Gastroesophageal sphincter (tissue), 4 donors: ENCODE results near the gene SERPINB10. TPM values are rescaled to one million over a fixed set of nuclear protein-coding genes. Genes with fewer than 3 reads are reported as not detected.
"Not testable (repeated sequence)": the region's sequence is repeated elsewhere in the genome, so short reads cannot be mapped to it uniquely, and the experiment has no call there.

Experiments
- ATAC-seq: fragments of 150-250 bp; one replicate; pipeline ENCODE4 v1.9.1; 2016; ENCODE audit warnings: mild to moderate bottlenecking, moderate library complexity
- H3K27ac ChIP-seq, 4 donors: fragments of 200-600 bp; sonication (generic) in 3 of 4; 1 replicate in 3 of 4; 2 replicates in 1 of 4; pipeline ENCODE4 v1.5.1; 2016 to 2019
- H3K27me3 ChIP-seq: fragments of 200-600 bp; sonication (generic); one replicate; pipeline ENCODE4 v1.5.1; 2019
- H3K36me3 ChIP-seq, 2 donors: fragments of 200-600 bp; sonication (generic); one replicate each; pipeline ENCODE4 v1.5.1; 2019; ENCODE audit warnings: control low read depth in 1 of 2
- H3K4me1 ChIP-seq, 3 donors: fragments of 200-600 bp; sonication (generic); 1 replicate in 2 of 3; 2 replicates in 1 of 3; pipeline ENCODE4 v1.5.1; 2016 to 2019; ENCODE audit warnings: control low read depth in 2 of 3
- H3K4me3 ChIP-seq, 2 donors: fragments of 200-600 bp; sonication (generic); one replicate each; pipeline ENCODE4 v1.5.1; 2019; ENCODE audit warnings: mild to moderate bottlenecking in 1 of 2, moderate library complexity in 1 of 2
- H3K9me3 ChIP-seq, 3 donors: fragments of 200-600 bp; sonication (generic); one replicate each; pipeline ENCODE4 v1.5.1; 2017 to 2019; ENCODE audit warnings: control low read depth in 2 of 3
- CTCF ChIP-seq, 4 experiments: fragments of 200-600 bp in 2 of 4; fragments of 450-650 bp in 2 of 4; sonication (generic) in 1 of 4; IDR thresholded peaks; one replicate each; pipeline ENCODE4 v1.5.1; 2017 to 2019; ENCODE audit warnings: antibody characterized with exemption in 4 of 4, mild to moderate bottlenecking in 2 of 4, moderate library complexity in 2 of 4
- EP300 ChIP-seq: sonication (generic); formaldehyde crosslinking; IDR thresholded peaks from one replicate; pipeline ENCODE4 v1.6.1; 2017; ENCODE audit warnings: antibody characterized with exemption, mild to moderate bottlenecking
- POLR2A ChIP-seq, 2 donors: fragments of 450-650 bp; IDR thresholded peaks; one replicate each; pipeline ENCODE4 v1.6.1; 2017; ENCODE audit warnings: antibody characterized with exemption in 2 of 2, mild to moderate bottlenecking in 2 of 2, moderate library complexity in 1 of 2
- POLR2AphosphoS5 ChIP-seq: sonication (generic); formaldehyde crosslinking; IDR thresholded peaks from one replicate; pipeline ENCODE4 v1.6.1; 2017; ENCODE audit warnings: antibody characterized with exemption
- WGBS, 2 donors: methylation state at CpG; one replicate each; pipeline ENCODE4 v1.1.5; 2018; ENCODE audit warnings: low coverage in 1 of 2; 5-methylcytosine and 5-hydroxymethylcytosine counted together
- total RNA-seq, 4 donors: library from RNA; depleted of rRNA; stranded (reverse); fragments of >200 nt; gene quantifications; one replicate each; pipeline ENCODE4 v1.1.0, GENCODE V29; 2016

Gene SERPINB10
- total RNA-seq, 4 donors from 2014 or later: 2.0 TPM; not detected in 3

DNA sequence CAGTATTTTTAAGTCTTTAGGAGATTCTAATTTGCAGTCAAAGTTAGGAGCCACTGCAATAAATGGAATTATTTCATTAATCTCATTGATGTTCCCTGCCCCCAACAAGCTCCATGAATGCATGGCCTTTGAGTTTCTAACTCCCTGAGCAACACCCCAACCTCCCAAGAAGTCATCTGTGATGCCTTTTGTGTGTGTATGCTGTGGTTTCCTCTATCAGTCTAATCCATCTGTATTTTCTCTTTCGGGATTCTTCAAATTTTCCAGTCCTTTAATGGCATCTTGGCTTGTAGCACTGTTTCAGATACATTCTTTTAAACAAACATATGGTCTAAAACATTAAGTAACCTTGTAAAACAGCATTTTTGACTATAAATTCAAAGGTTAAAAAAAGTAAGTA, 16.8 kb downstream of the SERPINB10 start:
- no peak for ATAC-seq
- no peaks in the 10 kb centered on the region for H3K4me1 ChIP-seq
- H3K27ac ChIP-seq: no peak overlapping the region
- H3K27me3 ChIP-seq: no peaks in the 10 kb centered on the region
- H3K4me3 ChIP-seq: no peak overlapping the region
- no peak for TF ChIP-seq CTCF (IDR thresholded peaks at IDR 0.05)
- TF ChIP-seq POLR2AphosphoS5: no peak
- no peak for TF ChIP-seq EP300
- TF ChIP-seq POLR2A (IDR thresholded peaks at IDR 0.05): no peak
- no peaks in the 10 kb centered on the region for H3K9me3 ChIP-seq
- H3K36me3 ChIP-seq: no peaks in the 10 kb centered on the region
- WGBS, 2 donors: 43 to 67% methylated on average over 1 of the region's 1 CpG

DNA sequence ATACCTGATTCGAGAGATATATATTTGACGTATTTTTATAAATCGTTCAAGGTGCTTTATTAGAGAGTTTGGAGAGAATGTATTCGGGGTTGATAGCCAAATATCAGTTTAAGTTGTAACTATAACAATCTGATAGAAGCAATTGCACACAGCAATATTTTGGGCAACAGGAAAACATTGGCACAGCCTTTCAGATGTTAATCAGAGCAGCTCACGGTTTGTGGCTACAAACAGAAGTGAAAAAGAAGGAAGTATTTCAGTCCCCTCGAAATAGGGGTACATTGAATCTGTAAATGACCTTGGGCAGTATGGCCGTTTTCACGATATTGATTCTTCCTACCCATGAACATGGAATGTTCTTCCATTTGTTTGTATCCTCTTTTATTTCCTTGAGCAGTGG, 20.6 kb downstream of the SERPINB10 start:
- no peaks in the 10 kb centered on the region for H3K9me3 ChIP-seq
- H3K27ac ChIP-seq: no peak overlapping the region
- no peak for TF ChIP-seq CTCF (IDR thresholded peaks at IDR 0.05)
- TF ChIP-seq POLR2AphosphoS5: no peak
- TF ChIP-seq POLR2A (IDR thresholded peaks at IDR 0.05): no peak
- no peaks in the 10 kb centered on the region for H3K4me1 ChIP-seq
- no peak for ATAC-seq
- no peak overlapping the region for H3K4me3 ChIP-seq
- WGBS, 2 donors: 65 to 72% methylated on average over 8 of the region's 8 CpGs
- no peaks in the 10 kb centered on the region for H3K27me3 ChIP-seq
- H3K36me3 ChIP-seq: no peaks in the 10 kb centered on the region

DNA sequence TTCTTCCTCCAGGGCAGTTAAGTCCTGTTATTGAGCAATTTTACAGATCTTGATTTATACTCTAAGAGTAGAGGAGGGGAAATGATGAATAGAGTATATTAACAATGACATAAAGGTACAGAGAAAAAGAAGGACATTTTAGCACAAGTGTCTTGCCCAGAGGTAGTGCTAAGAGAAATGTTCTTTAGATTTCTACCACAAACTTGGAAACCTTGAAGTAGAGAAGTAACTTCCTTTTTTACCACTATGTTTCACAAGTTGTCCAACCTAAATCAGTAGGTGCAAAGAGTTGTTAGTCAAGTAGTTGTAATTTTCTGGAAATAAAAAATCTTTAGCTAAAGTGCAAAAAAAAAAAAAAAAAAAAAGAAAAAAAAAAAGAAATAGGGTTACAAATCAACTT, 21.6 kb downstream of the SERPINB10 start:
- not testable (repeated sequence) for ATAC-seq, H3K9me3 ChIP-seq, H3K36me3 ChIP-seq, H3K4me3 ChIP-seq, H3K27me3 ChIP-seq, H3K27ac ChIP-seq, H3K4me1 ChIP-seq

DNA sequence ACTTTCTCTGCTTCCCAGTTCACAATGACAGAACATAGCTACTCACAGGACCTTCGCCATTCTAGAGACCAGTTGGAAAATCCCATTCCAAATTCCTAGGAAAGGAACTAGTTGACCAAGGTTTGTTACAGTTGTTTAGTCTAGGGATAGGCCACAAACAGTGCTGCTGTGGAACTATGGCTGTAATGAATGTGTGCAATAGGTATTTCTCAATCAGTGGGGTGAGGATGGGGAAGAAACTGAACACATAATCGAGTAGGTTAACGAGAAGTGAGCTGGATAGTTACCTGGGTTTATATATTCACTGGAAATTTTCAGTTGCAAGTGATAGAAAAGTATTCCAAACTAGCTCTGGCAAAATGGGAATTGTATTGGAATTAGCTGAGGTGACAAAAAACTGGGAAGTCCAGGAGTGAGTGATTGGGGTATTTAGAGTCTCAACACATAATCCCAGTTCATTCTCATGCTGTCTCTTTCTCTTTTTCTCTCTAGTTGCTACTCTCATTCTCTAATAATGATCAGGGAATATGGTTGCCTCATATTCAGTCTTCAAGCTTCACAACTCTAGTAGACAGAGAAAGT, 23.1 kb downstream of the SERPINB10 start:
- Histone ChIP-seq H3K4me3 (no peak overlapping the region), H3K36me3 (no peaks in the 10 kb centered on the region), H3K4me1 (peaks cover 0 to under 1% (median 0%) of the 10 kb centered on the region in 3 donors), H3K27ac (no peak overlapping the region), H3K27me3 (no peaks in the 10 kb centered on the region), H3K9me3 (no peaks in the 10 kb centered on the region)
- ATAC-seq: no peak
- TF ChIP-seq POLR2AphosphoS5 (no peak), CTCF (IDR thresholded peaks at IDR 0.05) (no peak), POLR2A (IDR thresholded peaks at IDR 0.05) (no peak), EP300 (no peak)
- 78 to 86% methylated on average over 1 to 3 of the region's 3 CpGs for WGBS, 2 donors

DNA sequence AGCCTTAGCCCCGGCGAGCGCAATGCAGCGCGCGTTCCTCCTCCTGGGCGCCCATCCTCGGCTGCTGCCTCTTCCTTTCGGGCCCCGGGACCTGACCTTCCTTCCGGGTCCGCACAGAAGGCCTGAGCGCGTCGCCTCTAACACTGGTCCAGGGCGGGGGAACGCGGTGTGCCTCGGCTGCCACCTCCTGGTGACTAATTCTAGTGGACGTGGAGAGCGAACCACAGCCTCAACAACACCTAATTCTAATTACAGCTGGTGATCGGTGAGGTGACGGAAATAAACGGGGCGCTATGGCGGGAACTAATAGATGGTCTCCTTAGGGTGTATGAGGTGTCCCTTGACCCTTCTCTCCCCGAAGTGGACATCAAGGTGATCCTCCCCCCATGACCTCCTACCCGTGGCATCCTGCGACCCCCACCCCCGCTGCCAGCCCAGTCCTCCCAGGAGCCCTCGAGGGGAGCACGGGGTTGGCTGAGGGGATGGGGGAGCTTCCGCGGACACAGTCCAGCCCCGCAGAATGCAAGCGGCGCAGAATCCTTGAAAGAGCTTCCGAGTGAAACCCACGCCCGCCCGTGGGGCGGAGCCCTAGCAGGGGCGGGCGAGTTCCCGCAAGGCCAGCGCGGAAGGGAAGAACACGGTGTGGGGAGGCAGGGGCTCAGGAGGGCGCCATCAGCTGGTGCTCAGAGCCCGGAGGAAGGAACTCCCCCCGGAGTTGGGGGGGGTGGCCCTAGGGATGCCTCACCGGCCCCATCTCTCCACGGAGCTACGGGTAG, 28.6 kb downstream of the SERPINB10 start:
- H3K9me3 ChIP-seq: no peaks in the 10 kb centered on the region
- H3K4me1 ChIP-seq: peaks cover 0 to 13% (median 6%) of the 10 kb centered on the region in 3 donors
- H3K27me3 ChIP-seq: peaks cover 31% of the 10 kb centered on the region
- 0 to 2% methylated on average over 8 to 9 of the region's 54 CpGs for WGBS, 2 donors
- peak; percentile 90 for ATAC-seq
- H3K4me3 ChIP-seq: peak overlapping the region; percentile 30 to 55
- TF ChIP-seq POLR2AphosphoS5 (no peak), CTCF (IDR thresholded peaks at IDR 0.05) (peak; percentile 48 to 80 (median 52))
- no peaks in the 10 kb centered on the region for H3K36me3 ChIP-seq
- H3K27ac ChIP-seq: peak overlapping the region in 1 of 4 donors; percentile 39
